GM19023 (cell line): ENCODE results near the gene SLC12A8.

ENCODE experiments used
- ATAC-seq: cut with Tn5 transposase; IDR thresholded peaks from one replicate; pipeline ENCODE4 v1.9.1; 2021; ENCODE audit warnings: mild to moderate bottlenecking, moderate library complexity; ENCODE audit not compliant: unreplicated experiment

Gene SLC12A8

DNA sequence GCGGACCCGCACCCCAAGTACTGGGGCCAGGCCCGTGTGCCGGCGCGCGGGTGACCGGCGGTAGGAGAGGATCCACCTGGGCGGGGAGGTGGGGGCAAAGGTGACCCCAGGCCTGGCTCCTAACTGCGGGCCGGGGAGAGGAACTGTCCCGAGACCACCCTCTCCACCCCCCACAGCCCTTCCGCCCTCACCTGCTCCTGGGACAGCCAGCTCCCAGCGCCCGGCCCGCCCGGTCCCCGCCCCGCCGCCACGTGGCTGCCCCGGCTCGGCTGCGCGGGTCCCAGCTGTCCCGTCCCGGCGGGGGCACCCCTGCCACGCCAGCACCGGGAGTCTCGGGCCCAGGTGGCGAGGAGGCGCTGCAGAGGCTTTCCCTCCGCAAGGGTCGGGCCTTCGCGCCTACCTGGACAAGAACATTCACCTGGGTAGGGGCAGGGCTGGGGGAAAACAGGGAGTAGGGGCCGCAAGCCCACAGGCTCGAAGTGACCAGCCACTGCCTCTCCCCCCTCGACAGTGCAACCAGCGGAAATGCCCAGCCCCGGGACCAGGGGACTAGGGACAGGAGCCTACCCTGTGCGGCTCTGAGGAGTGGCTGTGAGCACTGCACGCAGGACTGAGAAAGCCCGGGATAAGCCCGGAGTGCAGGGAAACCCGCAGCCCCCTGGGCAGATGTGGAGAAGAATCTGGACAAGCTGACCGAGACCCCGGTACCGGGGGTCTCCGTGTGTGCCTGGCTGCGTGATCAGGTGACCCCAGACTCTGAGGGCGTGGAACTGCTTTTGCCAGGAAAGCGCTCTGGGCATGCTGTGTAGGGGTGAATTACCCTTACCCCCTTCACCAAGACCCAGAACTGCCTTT lies at the start of gene SLC12A8:
Gene SLC12A8, minus strand, starts transcription at position 240 of the 855 bp plus-strand sequence. CDS start 1,399 bp downstream, outside the sequence.
- no peak for ATAC-seq

DNA sequence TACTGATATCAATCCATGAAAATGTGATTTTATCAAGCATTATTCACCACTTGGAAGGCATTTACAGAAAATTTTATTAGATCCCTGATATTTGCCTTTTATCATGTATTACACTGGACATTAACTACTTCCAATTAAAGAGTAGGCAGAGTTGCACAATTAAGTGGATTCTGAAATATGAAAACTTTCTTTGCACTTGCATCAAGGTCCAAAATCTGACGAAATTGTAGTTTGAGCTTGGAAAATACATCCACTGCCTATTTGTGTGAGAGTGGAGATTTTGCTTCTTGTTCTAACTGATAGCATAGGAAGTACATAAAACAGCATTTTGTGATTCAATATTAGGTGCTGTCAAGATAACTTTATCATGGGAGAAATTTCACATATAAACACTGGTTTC lies 49.6 kb upstream of the SLC12A8 start:
- ATAC-seq, result no peak

- ATAC-seq, result no peak
Measured at GRCh38 chr3:125261031-125261430, 48.5 kb upstream of the SLC12A8 start.

- no peak for ATAC-seq
Measured at GRCh38 chr3:125260158-125260557, 47.6 kb upstream of the SLC12A8 start.

DNA sequence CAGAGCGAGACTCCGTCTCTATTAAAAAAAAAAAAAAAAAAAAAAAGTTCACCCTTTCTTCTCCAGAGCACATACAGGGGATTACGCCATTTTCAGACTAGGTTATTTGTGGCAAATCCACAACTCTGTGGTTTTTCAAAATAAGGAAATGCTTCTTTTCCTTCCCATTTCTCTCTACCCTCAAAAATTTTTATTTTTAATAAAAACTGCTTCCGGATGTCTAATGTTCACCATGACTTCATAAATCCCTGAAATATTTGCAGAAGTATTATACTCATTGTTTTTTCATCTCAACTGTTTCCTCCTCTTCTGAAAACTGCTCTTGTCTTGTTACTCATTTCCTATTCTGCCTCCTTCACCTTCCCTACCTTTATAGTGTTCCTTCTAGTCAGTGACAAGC lies 45.0 kb upstream of the SLC12A8 start:
- ATAC-seq, result no peak

DNA sequence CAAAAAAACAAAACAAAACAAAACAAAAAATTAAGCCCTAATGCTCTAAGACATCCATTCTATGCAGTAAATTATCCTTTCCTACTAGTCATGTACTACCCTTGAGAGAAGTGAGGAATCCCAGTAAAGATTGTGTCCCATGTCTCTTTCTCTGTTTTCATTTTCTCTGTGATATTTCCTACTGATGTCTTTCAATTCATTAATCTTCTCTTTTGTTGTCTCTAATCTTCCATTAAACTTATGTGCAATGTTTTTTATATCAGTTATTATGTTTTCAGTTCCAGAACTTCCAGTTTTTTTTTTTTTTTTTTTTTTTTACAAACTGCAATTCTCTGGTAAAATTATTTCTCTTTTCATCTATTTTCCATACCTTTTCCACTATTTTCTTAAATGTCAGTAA lies 44.1 kb upstream of the SLC12A8 start:
- ATAC-seq, result no peak

- no peak for ATAC-seq
Measured at GRCh38 chr3:125250973-125251372, 38.4 kb upstream of the SLC12A8 start.

- no peak for ATAC-seq
Measured at GRCh38 chr3:125246237-125246636, 33.7 kb upstream of the SLC12A8 start.

- ATAC-seq, result no peak
Measured at GRCh38 chr3:125245521-125245920, 33.0 kb upstream of the SLC12A8 start.

- no peak for ATAC-seq
Measured at GRCh38 chr3:125240496-125240895, 27.9 kb upstream of the SLC12A8 start.

DNA sequence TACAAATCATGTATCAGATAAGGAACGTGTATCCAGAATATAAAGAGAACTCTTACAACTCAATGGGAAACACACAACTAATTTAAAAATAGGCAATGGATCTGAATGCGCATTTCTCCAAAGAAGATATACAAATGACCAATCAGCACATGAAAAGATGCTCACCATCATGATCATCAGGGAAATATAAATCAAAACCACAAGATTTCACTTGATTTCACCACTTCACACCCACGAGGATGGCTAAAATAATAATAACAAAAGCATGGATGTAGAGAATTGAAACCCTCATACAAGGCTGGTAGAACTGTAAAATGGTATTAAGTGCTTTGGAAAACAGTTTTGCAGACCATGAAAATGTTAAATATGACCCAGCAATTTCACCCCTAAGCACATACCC lies 26.7 kb upstream of the SLC12A8 start:
- ATAC-seq, result no peak

DNA sequence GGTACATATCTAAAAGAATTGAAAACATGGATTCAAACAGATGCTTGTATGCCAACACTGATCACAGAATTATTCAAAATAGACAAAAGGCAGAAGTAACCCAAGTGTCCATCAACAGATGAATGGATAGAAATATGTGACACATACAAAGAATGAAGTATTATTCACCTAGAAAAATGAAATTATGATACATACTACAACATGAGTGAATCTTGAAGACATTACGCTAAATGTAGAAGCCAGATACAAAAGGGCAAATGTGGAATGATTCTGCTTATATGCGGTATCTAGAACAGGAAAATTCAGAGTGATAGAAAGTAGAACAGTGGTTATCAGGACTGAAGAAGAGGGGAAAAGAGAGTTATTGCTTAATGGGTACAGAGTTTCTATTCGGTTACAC lies 26.2 kb upstream of the SLC12A8 start:
- no peak for ATAC-seq

- ATAC-seq, result no peak
Measured at GRCh38 chr3:125236331-125236903, 23.9 kb upstream of the SLC12A8 start.

DNA sequence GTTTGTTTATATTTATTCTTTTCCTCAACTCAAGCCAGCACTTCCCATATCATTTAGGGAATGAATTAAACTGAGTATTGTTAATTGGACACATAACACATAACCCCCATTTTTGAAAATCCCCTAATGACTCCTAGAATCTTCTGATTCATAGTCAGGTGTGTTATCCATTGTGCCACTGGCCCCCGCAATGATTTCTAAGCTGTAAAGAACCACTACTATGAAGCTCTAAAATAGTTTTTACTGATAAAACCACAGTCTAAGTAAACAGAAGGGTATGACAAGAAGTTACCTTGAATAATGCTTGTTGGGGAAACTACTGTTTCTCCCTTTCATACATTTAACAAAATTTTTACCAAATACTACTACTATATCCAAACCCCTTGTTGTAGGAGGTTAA lies 22.3 kb upstream of the SLC12A8 start:
- ATAC-seq, result no peak

DNA sequence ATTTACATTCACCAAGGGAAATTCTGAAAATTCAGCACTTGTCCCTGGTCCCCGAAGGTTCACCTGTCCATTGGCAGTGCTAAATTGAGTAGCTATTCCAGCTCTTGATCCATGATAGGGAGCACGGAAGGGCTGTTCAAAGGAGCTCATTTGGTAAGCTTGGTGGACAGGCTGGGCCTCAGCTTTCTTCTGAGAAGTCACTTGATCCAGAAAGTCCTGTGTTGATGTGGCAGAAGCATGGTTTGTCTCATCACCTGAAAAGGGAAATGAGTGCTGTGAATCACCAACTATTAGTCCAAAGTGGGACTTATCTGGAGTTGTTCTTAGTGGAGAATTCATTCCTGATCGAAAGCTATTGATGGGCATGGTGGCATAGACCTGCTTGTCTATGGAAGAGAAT lies 19.9 kb upstream of the SLC12A8 start:
- ATAC-seq, result no peak

DNA sequence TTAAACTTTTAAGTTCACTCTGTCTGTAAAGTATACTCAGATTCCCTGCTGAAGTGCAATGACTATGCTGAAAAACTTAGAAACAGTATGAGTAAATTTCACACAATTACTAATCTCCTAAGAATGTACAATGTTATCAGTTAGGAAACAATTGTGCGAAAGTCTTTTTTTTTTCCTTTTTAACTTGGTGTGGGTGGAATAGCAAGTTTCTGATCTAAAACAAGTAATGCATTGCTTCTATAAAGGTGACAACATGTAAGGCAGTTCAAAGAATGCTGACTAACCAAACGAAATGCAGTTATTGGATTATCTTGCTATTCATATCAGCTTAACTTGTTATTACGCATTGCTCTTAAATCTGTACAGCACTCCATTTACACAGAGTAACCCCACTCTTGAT lies 19.3 kb upstream of the SLC12A8 start:
- ATAC-seq, result no peak

DNA sequence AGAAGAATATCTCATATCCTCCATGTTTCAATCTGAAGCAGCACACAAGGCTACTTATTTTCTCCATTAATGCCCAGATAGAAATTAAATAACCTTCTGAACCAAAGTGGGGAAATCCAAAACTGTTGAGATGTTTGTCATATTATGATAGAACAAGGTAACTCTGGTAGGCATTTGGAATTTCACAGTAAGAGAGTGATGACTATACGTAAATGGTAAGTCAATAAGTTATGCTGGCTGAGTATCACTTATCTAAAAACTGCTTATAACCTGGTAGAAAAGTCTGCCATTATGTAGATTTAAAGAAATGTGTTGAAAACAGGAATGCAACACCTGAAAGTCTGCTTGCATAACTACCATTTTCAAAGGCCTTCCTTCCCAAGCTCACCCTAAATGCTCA lies 17.2 kb upstream of the SLC12A8 start:
- no peak for ATAC-seq

DNA sequence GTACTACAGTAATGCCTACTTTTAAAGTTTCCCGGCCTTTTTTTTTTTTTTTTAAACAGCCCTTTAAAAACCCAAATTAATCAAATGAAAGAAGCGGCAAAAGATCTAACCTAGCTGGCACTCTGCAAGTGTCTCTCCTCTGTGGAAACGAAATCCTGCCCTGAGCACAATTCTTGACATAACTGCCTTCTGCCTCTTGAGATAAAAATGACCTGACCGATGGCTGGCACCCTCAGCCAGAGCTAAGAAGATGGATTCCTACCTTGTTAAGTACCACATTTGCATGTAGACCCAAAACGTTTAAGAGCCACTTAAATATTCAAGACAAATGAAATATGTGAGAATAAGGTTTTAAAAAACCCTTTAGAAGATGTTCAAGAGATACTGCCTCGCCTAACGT lies 16.6 kb upstream of the SLC12A8 start:
- ATAC-seq, result no peak

DNA sequence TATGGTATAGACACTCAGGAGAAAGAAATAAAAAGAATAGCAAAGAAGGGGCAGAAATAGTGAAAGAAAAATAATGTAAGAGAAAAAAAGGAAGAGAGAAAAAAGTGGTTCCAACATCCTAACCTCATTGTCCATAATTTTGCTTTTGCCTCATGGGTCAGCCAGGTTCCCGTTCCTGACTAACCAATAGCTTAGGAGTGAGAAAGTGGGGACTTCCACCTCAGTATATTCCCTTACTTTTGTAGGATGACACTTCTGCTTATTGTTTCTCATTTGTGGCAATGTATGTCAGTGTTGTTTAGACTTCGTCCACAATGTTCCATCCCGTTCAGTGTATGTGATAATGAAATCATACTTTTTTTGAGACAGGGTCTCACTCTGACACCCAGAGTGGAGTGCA lies 9.3 kb upstream of the SLC12A8 start:
- no peak for ATAC-seq

GRCh38 chr3:125220727-125221429 lies 8.3 kb upstream of the SLC12A8 start:
- ATAC-seq, result no peak

DNA sequence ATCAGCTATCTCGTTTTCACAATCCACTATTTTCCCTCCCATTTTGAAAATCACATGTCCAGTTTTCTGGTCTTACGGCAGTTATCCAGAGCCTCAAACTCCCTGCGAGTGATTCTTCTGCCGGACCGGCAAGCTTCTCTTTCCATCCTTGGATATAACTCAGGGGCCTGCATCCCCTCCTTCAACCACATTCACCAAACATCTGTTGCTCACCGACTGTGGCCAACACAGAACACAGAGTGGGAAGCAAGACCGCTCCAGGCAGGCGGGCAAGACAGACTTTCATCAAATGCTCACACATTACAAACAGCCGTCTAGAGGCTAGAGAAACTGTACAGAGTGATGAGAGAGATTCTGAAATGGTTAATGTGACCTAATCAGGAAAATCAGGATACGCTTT lies 7.6 kb upstream of the SLC12A8 start:
- no peak for ATAC-seq

GRCh38 chr3:125219261-125219701 lies 6.7 kb upstream of the SLC12A8 start:
- no peak for ATAC-seq
